ENCODE results near the gene FHIP2A.
"Not testable (repeated sequence)": the region's sequence is repeated elsewhere in the genome, so short reads cannot be mapped to it uniquely, and the experiment has no call there.

The FHIP2A gene

DNA sequence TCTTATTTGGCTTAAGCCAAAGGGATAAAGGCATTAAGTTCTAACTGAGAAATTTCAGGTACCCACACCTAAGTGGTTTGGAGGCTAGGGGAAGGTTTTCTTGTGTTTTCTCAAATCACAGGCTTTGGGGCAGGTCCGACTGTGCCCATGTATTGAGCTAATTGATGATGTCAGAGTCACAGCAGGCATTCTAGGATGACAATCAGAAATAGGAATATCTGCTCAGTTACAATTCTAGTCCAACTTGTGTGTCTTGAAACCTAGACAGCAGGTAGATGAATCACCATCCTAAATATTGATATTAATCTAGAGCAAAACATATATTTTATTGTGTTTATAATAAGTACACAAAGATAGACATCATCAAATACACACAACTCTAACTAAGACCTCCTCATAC, 2.3 kb upstream of the FHIP2A start:
- DNase-seq (ENCODE audit: low spot score), result no peak

DNA sequence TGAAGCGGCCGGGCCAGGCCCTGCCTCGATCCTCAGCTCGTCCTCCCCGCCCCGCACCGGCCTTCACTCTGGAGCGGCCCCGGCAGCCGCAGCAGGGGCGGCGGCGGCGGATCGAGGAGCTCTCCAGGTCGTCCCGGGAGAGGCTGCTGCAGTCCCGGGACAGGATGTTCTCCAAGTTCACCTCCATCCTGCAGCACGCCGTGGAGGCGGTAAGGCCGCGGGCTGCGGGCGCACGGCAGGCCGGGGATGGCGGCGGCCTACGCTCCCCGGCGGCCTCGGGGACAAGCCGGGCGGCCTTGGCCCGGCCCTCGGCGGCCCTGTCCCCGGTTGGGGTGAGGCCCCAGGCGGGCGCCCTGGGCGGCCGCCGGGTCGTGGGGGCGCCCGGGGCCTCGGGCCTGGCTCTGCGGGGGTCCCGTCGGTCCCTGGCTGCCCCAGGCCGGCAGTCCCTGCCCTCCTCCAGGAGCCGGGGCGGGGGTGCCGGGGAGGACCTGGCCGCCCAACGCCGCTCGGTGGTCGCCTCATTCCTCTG, 399 bp downstream of the FHIP2A start:
- DNase-seq (ENCODE audit: low spot score), result peak; percentile 58

DNA sequence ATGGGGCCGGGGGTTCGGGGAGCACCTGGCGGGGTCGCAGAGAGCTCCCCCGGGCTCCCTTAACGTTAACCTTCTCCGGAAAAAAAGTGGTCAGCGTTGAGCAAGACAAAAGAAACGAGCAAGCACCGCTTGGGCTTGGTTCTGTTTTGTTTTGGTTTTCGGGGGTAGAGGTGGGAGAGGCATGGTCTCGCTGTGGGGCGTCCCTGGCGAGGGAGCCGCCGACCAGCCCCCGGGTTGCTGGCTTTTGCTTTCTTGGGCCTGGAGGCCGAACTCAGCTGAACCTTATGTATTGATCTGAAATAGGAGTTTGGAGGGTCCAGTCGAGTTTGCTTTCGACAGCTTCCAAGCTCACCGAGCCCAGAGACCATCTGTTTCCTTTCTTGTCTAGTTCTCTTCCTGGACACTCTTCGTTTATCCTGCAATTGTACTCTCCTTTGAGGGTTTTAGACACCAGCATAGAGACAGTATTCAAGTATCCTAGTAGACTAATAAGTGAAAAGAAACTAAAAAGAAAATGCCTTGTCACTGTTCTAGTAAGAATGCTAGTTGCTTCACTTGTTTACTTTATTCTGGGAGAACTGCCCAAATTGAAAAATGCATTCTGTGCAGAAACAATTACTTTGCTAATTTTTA, 980 bp downstream of the FHIP2A start:
- DNase-seq (ENCODE audit: low spot score), result peak; percentile 46

DNA sequence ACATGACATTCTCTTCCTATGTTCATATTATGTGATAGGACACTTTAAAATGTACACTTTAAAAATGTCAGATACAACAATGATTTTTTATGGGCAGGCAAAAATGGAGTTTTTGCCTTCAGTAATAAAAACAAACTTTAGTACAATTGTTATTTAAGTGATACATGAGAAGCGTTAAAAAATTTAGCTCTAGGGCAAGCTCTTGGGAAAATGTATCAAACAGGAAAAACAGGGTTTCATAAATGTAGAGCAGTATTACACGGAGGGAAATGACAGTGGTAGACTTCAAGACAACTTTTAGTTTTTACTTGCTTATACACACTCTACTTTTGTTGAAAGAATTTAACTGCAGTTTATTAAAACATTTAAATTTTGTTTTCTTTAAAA, 1.5 kb downstream of the FHIP2A start:
- peak; percentile 8 for DNase-seq (ENCODE audit: low spot score)

GRCh38 chr10:114824391-114824790, 2.8 kb downstream of the FHIP2A start:
- DNase-seq (ENCODE audit: low spot score), result no peak

DNA sequence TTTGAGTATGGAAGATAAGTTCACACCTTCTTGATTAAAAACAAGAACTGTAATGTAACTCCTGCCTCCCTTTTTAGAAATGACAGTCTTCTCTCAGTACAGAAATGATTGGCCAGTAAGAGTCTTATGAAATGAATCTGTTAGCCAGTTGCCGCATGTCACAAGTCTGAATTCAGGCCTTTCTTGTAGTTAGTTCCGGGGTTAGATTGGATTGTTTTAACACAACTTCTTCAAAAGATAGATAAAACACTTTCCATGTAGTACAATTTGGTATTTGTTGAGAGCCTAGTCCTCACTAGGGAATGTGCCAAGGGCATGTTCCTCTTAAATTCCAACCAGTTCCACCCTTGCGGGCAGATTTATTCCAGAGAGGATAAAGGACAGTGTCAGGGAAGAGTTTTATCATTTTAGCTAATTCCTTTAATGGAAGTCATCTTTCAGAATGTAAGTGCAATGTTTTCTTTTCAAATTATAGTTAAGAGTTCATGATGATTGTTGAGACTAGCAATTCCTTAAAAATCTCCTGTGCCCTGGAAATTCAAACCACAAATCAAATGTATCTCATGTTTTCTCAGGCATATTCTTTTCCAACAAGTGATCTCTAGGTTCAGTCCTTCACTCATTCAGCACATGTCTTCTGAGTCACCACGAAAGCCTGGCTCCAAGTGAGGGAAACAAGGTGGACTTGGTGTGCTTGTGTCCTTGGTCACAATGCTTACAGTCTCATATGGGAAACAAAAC, 4.1 kb downstream of the FHIP2A start:
- DNase-seq (ENCODE audit: low spot score), result peak; percentile 62

DNA sequence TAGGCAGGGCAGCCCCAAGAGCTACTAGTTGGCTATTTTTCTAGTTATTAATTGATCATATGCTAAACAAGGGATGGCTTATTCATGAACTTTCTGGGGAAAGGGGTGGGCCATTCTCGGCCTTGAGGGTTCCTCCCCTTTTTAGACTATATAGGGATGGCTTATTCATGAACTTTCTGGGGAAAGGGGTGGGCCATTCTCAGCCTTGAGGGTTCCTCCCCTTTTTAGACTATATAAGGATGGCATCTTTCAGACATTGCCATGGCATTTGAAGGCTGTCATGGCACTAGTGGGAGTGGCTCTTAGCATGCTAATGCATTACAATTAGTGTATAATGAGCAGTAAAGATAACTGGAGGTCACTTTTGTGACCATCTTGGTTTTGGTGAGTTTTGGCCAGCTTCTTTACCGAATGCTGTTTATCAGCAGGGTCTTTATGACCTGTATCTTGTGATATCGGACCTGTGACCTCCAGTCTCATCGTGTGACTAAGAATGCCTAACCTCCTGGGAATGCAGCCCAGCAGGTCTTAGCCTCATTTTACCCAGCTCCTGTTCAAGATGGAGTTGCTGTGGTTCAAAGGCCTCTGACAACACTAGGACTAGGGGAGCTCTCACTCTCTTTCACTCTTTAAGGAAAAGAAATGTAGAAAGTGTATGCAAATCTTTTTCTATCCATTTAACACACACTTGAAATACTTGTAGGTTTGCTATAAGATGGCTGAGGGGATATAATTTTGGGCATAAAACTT, 7.8 kb downstream of the FHIP2A start:
- DNase-seq (ENCODE audit: low spot score), result no peak

- DNase-seq (ENCODE audit: low spot score), result no peak
Measured at GRCh38 chr10:114831186-114831867, 9.7 kb downstream of the FHIP2A start.

GRCh38 chr10:114837690-114838089, 16.1 kb downstream of the FHIP2A start:
- DNase-seq (ENCODE audit: low spot score), result no peak

DNA sequence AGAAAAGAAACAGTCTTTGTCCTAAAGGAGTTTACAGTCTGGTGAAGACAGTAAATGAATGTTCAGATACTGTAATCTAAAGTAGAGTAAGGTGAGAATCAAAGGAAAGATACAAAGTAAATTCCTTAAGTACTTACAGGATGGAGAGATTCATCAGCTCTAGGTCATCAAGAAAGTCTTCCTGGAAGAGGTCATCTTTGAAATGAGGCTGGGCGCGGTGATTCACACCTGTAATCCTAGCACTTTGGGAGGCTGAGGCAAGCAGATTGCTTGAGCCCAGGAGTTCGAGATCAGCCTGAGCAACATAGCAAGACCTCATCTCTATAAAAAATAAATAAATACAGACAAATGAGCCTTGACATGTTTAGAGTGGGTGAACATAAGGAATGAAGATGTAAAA, 18.3 kb downstream of the FHIP2A start:
- DNase-seq (ENCODE audit: low spot score), result no peak

DNA sequence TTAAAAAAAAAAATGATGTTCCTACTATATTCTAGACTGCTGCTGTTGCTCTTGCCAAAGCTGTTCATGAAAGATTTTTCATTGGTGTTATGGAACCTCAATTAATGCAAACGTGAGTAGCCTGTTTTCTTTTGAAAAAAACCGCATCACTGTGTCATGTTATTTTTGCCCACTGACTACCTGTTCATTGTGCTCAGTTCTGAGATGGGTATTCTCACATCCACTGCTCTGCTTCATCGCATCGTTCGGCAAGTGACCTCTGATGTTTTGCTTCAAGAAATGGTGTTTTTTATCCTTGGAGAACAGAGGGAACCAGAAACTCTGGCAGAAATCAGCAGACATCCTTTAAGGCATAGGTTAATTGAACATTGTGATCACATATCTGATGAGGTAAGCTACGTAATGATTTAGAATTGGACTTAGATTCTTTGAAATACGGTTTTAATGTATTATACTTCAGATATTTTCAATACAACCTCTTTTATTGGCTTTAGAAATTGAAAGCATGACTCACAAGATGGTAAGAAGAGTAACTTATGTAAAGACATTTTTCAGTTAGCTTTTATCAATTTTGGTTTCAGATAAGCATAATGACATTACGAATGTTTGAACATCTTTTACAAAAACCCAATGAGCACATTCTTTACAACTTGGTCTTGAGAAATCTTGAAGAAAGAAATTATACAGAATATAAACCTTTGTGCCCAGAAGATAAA, 24.6 kb downstream of the FHIP2A start:
- no peak for DNase-seq (ENCODE audit: low spot score)

GRCh38 chr10:114847517-114847916, 25.9 kb downstream of the FHIP2A start:
- not testable (repeated sequence) for DNase-seq (ENCODE audit: low spot score)

GRCh38 chr10:114849674-114850073, 28.1 kb downstream of the FHIP2A start:
- DNase-seq (ENCODE audit: low spot score), result no peak

- DNase-seq (ENCODE audit: low spot score), result no peak
Measured at GRCh38 chr10:114850126-114850525, 28.5 kb downstream of the FHIP2A start.

- no peak for DNase-seq (ENCODE audit: low spot score)
Measured at GRCh38 chr10:114851336-114851735, 29.8 kb downstream of the FHIP2A start.

GRCh38 chr10:114852197-114852596, 30.6 kb downstream of the FHIP2A start:
- DNase-seq (ENCODE audit: low spot score), result no peak

GRCh38 chr10:114854906-114855305, 33.3 kb downstream of the FHIP2A start:
- no peak for DNase-seq (ENCODE audit: low spot score)

GRCh38 chr10:114855776-114856543, 34.4 kb downstream of the FHIP2A start:
- peak; percentile 15 for DNase-seq (ENCODE audit: low spot score)

- peak; percentile 71 for DNase-seq (ENCODE audit: low spot score)
Measured at GRCh38 chr10:114856544-114857287, 35.1 kb downstream of the FHIP2A start.

- DNase-seq (ENCODE audit: low spot score), result not testable (repeated sequence)
Measured at GRCh38 chr10:114857288-114857565, 35.6 kb downstream of the FHIP2A start.

Measured in GM03348 (cell line).